HepG2 (cell line): Measurements from ENCODE around the gene PRR11. TPM values are rescaled to one million over a fixed set of nuclear protein-coding genes. Genes with fewer than 3 reads are reported as not detected.

Experiments
- CREB1 ChIP-seq, 2 experiments: fragments of 450-650 bp in 1 of 2; IDR thresholded peaks; 2 replicates each; pipeline ENCODE4 v1.6.1; 2016 to 2017; ENCODE audit warnings: control low read depth in 1 of 2, mild to moderate bottlenecking in 1 of 2, missing compliant biosample characterization in 1 of 2, missing genetic modification characterization in 1 of 2
- FOXM1 ChIP-seq: sonication (generic); formaldehyde crosslinking; IDR thresholded peaks from 2 replicates; pipeline ENCODE4 v1.5.0; 2020; ENCODE audit warnings: missing genetic modification reagents
- GABPA ChIP-seq, 2 experiments: IDR thresholded peaks; 2 replicates each; pipeline ENCODE4 v1.6.1; 2011 to 2016; ENCODE audit warnings: low read depth in 2 of 2, low read length in 1 of 2, missing biosample characterization in 1 of 2, missing genetic modification characterization in 1 of 2
- GATA4 ChIP-seq: sonication (generic); IDR thresholded peaks from 2 replicates; pipeline ENCODE4 v1.6.1; 2016; ENCODE audit warnings: antibody characterized with exemption, low read depth, borderline replicate concordance
- JUNB ChIP-seq: sonication (generic); formaldehyde crosslinking; IDR thresholded peaks from 2 replicates; pipeline ENCODE4 v1.8.0; 2022; ENCODE audit warnings: missing genetic modification reagents, mild to moderate bottlenecking, borderline replicate concordance
- KDM2A ChIP-seq: sonication (generic); formaldehyde crosslinking; IDR thresholded peaks from 2 replicates; pipeline ENCODE4 v1.4.0; 2020; ENCODE audit warnings: low read depth, missing genetic modification reagents, borderline replicate concordance
- MED13 ChIP-seq: sonication (generic); formaldehyde crosslinking; IDR thresholded peaks from 2 replicates; pipeline ENCODE4 v1.5.0; 2020; ENCODE audit warnings: missing genetic modification reagents
- NONO ChIP-seq, 2 experiments: fragments of 450-650 bp in 1 of 2; sonication (generic) in 1 of 2; formaldehyde crosslinking in 1 of 2; IDR thresholded peaks in 1 of 2; conservative IDR thresholded peaks in 1 of 2; 2 replicates each; pipeline versions ENCODE4 v1.6.1 to v1.8.0; 2017 to 2022; ENCODE audit warnings: mild to moderate bottlenecking in 1 of 2, missing genetic modification reagents in 1 of 2, moderate library complexity in 1 of 2
- NPAS2 ChIP-seq: sonication (generic); formaldehyde crosslinking; IDR thresholded peaks from 2 replicates; pipeline ENCODE4 v1.8.0; 2022; ENCODE audit warnings: mild to moderate bottlenecking, missing genetic modification reagents, borderline replicate concordance
- NR3C1 ChIP-seq: sonication (generic); formaldehyde crosslinking; IDR thresholded peaks from 2 replicates; pipeline ENCODE4 v1.4.0; 2020; ENCODE audit warnings: missing genetic modification reagents
- RBM22 ChIP-seq: fragments of 200-400 bp; formaldehyde crosslinking; optimal IDR thresholded peaks from 2 replicates; pipeline ENCODE3; 2017; ENCODE audit warnings: mild to moderate bottlenecking, low read length, moderate library complexity
- RXRA ChIP-seq: sonication (generic); formaldehyde crosslinking; IDR thresholded peaks from 2 replicates; pipeline ENCODE4 v1.5.1; 2020; ENCODE audit warnings: missing genetic modification reagents
- RXRB ChIP-seq: IDR thresholded peaks from 2 replicates; pipeline ENCODE4 v1.6.1; 2016; ENCODE audit warnings: borderline replicate concordance, missing genetic modification reagents, missing compliant biosample characterization
- SOX5 ChIP-seq: IDR thresholded peaks from 2 replicates; pipeline ENCODE4 v1.6.1; 2016; ENCODE audit warnings: borderline replicate concordance
- SRSF9 ChIP-seq: fragments of 200-400 bp; formaldehyde crosslinking; IDR thresholded peaks from 2 replicates; pipeline ENCODE4 v1.6.1; 2018; ENCODE audit warnings: borderline replicate concordance, mild to moderate bottlenecking, low read depth, low read length; ENCODE audit not compliant: insufficient read depth, poor library complexity, severe bottlenecking
- TRAFD1 ChIP-seq: sonication (generic); formaldehyde crosslinking; IDR thresholded peaks from 2 replicates; pipeline ENCODE4 v1.5.1; 2020; ENCODE audit warnings: missing genetic modification reagents, mild to moderate bottlenecking, borderline replicate concordance
- ZBTB37 ChIP-seq: sonication (generic); formaldehyde crosslinking; IDR thresholded peaks from 2 replicates; pipeline ENCODE4 v1.4.0; 2020; ENCODE audit warnings: mild to moderate bottlenecking, missing genetic modification reagents
- ZNF251 ChIP-seq: sonication (generic); formaldehyde crosslinking; IDR thresholded peaks from 2 replicates; pipeline ENCODE4 v1.9.0; 2021; ENCODE audit warnings: mild to moderate bottlenecking, missing genetic modification reagents
- ZNF383 ChIP-seq: sonication (generic); formaldehyde crosslinking; IDR thresholded peaks from 2 replicates; pipeline ENCODE4 v1.4.0; 2020; ENCODE audit warnings: missing genetic modification reagents, mild to moderate bottlenecking, borderline replicate concordance
- ZNF44 ChIP-seq: sonication (generic); formaldehyde crosslinking; IDR thresholded peaks from 2 replicates; pipeline ENCODE4 v1.5.1; 2020; ENCODE audit warnings: mild to moderate bottlenecking, missing genetic modification reagents
- ZNF513 ChIP-seq: sonication (generic); formaldehyde crosslinking; conservative IDR thresholded peaks from 2 replicates; pipeline ENCODE4 v1.5.0; 2020; ENCODE audit warnings: missing genetic modification reagents
- ZNF564 ChIP-seq: sonication (generic); formaldehyde crosslinking; IDR thresholded peaks from 2 replicates; pipeline ENCODE4 v1.8.1; 2023; ENCODE audit warnings: mild to moderate bottlenecking, missing genetic modification reagents
- ZNF780A ChIP-seq: sonication (generic); formaldehyde crosslinking; IDR thresholded peaks from 2 replicates; pipeline ENCODE4 v1.8.0; 2022; ENCODE audit warnings: mild to moderate bottlenecking, missing genetic modification reagents, moderate library complexity
- ZNF782 ChIP-seq: sonication (generic); formaldehyde crosslinking; IDR thresholded peaks from 2 replicates; pipeline ENCODE4 v1.4.0; 2020; ENCODE audit warnings: missing genetic modification reagents, mild to moderate bottlenecking, borderline replicate concordance
- polyA plus RNA-seq, 8 experiments: library from polyadenylated mRNA; depleted of rRNA in 3 of 8; stranded (reverse) in 7 of 8; unstranded in 1 of 8; fragments of >200 nt; fragmentation: Illumina TruSeq in 4 of 8; extraction: Trizol in 4 of 8; gene quantifications; 2 replicates each; pipeline versions ENCODE4 v1.2.1 to v1.2.3, GENCODE V29; 2011 to 2016; ENCODE audit warnings: low read depth in 4 of 8, missing spikeins in 1 of 8, mixed read lengths in 1 of 8; ENCODE audit not compliant: insufficient read depth in 1 of 8
- total RNA-seq, 5 experiments: library from RNA; depleted of rRNA; stranded (reverse); fragments of >200 nt; fragmentation: Illumina TruSeq; extraction: Trizol; gene quantifications; 2 replicates each; pipeline ENCODE4 v1.2.3, GENCODE V29; 2016; ENCODE audit warnings: low read depth in 1 of 5

The PRR11 gene
- total and polyA plus RNA-seq, 2 of the 13 experiments (the other 11 are each of a cell fraction or from before 2014, with no cell fraction given): 35.7 to 39.2 TPM

- TF ChIP-seq TRAFD1 (no peak), ZBTB37 (CRISPR knock-in tag) (no peak), CREB1 (IDR thresholded peaks at IDR 0.05) (peak; percentile 82), CREB1 (CRISPR knock-in tag; IDR thresholded peaks at IDR 0.05) (no peak), ZNF44 (peak; percentile 95; the same call in 1 of the 2 replicates), NR3C1 (no peak; the same call in 1 of the 2 replicates), FOXM1 (CRISPR knock-in tag) (no peak), ZNF564 (CRISPR knock-in tag) (peak; percentile 80; the same call in 1 of the 2 replicates), NPAS2 (CRISPR knock-in tag) (no peak), NONO (IDR thresholded peaks at IDR 0.05) (no peak), NONO (CRISPR knock-in tag; conservative IDR thresholded peaks at IDR 0.05) (peak; percentile 98), GABPA (IDR thresholded peaks at IDR 0.05; ENCODE audit: low read depth, low read length) (no peak), GABPA (CRISPR knock-in tag; IDR thresholded peaks at IDR 0.05; ENCODE audit: low read depth) (peak; percentile 57), ZNF251 (CRISPR knock-in tag) (0 out of 2 replicates have a peak, but pooled peaks have one; percentile 92), RXRA (CRISPR knock-in tag) (peak; percentile 36), KDM2A (peak; percentile 95), ZNF780A (peak; percentile 85; the same call in 1 of the 2 replicates), JUNB (CRISPR knock-in tag) (no peak; the same call in 1 of the 2 replicates), RBM22 (peak; percentile 82), SRSF9 (no peak), GATA4 (peak; percentile 18; the same call in 1 of the 2 replicates), MED13 (CRISPR knock-in tag) (peak; percentile 73; the same call in 1 of the 2 replicates), SOX5 (peak; percentile 37; the same call in 1 of the 2 replicates), ZNF513 (CRISPR knock-in tag) (no peak), RXRB (CRISPR knock-in tag) (peak; percentile 59; the same call in 1 of the 2 replicates), ZNF782 (peak; percentile 22; the same call in 1 of the 2 replicates), ZNF383 (0 out of 2 replicates have a peak, but pooled peaks have one; percentile 13)
Measured at GRCh38 chr17:59106463-59107305, 48.9 kb upstream of the PRR11 start, which contains the start of gene TRIM37 (continued).
